ENCODE measurements around the gene UQCRHL.
"Not testable (repeated sequence)": the region's sequence is repeated elsewhere in the genome, so short reads cannot be mapped to it uniquely, and the experiment has no call there.

The UQCRHL gene

GRCh38 chr1:15807549-15807948, at the start of gene UQCRHL:
UQCRHL (minus strand) TSS chr1:15807649; CDS start chr1:15807649, 0 bp downstream.
- not testable (repeated sequence) for DNase-seq

DNA sequence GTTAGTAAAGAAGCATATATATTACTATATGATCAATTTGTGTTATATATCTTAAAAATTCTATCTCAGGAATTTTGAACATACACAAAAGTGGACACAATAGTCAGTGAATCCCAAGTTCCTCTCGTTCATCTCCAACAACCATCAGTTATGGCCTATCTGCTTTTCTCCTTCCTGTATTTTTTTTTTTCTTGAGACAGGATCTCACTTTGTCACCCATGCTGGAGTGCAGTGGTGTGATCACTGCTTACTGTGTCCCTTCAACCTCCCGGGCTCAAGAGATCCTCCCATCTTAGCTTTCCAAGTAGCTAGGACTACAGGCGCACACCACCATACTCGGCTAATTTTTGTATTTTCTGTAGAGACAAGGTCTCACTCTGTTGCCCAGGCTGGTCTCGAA, 49.4 kb upstream of the UQCRHL start:
- no peak for DNase-seq

- no peak for DNase-seq
Observed at GRCh38 chr1:15852828-15853302, 45.4 kb upstream of the UQCRHL start.

DNA sequence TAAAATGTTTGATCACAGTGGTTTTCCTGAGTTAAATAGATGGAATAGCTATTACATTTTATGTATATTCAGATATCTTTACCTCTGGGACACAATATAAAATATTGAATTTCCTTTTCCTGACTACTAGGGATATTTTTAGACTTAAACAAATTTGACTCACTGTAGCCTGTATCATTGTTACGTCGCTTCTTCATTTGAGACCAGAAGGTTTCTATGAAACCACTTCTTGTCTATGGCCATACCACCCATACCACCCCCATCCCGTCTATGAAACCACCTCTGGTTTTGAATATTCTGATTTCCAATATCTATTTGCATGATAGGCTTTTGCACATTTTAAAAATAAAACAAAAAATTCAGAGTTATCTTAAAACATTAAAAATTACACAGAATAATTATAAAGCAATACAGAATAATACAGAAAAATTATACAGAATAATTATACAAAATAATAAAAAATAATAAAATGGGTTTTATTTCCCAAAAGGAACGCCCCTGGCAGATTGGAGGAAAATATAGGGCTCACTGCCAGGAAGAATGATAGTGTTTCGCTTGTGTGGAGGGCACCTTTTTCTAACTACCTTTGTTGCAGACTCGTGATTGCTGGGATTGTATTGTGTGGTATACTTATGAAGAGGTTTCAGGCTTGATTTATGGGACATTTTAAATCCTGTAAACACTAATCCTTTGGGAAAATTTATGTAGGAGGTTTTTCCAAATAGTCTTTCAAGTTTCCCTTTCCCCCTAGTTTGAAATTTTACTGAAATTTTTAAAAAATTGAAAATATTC, 44.8 kb upstream of the UQCRHL start:
- DNase-seq, result peak; percentile 57

DNA sequence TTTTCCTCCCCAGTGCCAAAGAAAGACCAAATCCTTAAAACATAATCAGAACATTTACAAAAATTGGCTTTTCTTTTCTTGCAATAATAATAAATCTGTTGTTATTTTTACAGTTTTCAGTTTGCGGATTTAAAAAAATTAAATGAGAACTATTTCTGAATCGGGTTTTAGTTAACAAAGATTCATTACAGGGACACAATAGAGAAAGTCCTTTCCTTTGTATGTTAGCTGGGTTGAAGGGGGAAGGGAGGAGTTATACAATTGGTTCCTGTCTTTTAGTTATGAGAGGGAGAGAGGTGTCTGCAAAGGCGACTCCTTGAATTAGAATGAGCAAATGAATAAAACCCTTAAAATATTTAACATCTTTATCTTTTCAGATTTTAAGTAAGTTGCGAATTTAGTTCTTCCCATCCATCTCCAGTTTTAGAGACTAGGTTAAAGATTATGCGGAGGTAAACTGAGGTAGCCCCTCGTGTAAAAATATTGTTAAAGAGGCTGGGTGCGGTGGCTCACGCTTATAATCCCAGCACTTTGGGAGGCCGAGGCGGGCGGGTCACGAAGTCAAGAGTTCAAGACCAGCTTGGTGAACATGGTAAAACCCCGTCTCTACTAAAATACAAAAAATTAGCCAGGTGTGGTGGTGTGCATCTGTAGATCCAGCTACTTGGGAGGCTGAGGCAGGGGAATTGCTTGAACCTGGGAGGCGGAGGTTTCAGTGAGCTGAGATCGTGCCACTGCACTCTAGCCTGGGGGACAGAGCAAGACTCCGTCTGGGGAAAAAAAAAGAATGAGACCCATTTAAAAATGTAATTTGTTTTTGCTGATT, 44.0 kb upstream of the UQCRHL start:
- DNase-seq, result no peak

- no peak for DNase-seq
Observed at GRCh38 chr1:15850471-15851001, 43.1 kb upstream of the UQCRHL start.

DNA sequence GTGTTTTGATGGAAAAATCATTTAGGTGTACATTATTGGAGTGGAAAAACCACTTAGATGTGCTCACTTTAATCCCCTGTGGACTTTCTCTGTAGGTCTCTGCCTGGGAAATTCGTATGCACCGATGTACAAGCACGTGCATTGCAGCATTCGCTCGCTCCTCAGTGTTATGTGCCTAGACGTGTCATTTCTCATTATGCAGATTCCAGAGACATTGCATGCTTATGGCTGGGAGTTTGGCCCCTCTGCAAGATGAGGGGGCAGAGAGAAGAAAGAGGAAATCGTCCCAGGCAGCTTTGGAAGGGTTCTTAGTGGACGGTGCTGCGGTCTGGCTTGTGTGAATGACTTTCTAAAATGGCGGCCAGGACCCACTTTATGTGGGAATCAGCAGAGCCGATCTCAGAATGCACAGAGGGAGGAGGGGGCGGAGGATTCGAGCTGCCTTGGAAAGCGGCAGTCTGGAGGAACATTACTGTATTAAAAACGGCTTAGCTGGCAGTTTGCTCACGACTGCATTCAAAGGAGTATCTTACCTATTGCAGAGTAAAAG, 42.4 kb upstream of the UQCRHL start:
- peak; percentile 75 for DNase-seq

DNA sequence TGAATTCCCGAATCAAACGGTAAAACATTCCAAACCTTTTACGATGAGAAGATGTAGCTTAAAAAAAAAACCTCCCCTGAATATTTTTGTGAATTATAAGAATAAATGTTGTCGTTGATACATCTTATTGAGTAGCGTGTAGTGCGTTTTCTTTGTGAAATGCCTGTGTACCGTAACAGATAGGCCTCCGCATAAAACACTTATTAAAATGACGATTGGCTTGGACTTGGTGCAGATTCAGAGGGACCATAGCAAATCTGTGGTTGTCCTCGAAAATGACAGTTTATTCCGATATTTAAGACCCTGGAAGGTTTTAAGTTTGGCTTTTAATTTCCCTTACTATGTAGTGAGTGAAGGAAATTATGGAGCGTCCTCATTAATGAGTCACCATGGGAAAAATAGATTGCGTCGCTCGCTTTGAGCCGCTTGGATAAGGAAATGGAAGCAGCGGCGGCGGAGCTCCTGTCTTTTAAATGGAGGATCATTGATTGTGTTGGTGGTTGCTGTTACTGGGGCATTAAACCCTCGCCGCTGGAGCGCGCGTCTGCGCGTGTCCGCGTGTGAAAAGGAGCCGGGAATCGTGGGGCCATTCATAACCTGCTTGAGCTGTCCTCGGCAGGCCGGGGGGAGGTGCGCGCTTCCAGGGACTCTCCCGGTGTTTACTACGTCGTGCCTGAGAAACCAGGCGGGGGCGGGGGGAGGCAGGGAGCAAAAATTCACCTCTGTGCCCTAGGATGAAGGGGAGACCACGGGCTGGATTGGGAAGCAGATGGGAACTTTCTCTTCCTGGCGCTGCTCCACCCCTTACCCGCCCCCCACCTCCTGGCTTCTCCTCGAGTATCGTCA, 41.7 kb upstream of the UQCRHL start:
- peak; percentile 82 for DNase-seq

GRCh38 chr1:15848143-15848928, 40.9 kb upstream of the UQCRHL start:
- peak; percentile 58 for DNase-seq

GRCh38 chr1:15847893-15848142, 40.4 kb upstream of the UQCRHL start:
- no peak for DNase-seq

DNA sequence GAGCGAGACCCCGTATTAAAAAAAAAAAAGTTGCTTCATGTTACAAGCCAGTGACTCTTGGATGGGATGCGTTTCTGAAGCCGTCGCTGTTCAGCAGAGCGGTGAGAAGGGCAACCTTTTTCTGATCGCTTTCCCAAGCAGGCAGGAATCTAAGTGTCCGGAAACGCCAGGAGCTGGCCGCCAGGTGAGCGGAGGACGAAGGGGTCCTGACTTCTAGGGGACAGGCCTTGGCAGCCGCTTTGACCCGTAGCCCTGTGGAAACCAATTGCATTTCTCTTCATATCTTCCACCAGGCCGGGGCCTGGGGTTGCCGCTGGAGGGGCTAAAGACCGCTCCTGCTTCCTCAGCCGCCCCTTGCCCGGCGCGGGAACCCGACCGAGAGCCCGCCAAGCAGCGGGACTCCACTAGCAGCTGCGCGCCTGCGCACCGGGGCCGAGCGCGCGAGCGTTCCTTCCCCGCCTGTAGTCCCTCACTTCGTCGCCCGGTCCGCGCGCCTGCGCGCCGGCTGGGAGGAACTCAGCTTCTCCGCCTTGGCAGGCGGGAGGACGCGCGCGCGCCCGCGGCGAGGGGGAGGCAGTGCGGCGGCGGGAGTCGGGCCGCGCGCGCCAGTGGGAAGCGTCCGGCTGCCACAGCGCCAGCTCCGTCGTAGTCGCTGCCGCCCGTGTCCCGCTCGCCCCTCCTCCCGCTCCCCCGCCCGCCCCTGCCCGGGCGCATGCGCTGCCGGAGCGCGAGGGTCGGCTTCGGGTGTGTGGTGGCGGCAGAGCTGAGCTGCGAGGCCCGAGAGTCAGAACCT, 39.8 kb upstream of the UQCRHL start, which contains the start of gene SPEN:
TSS of gene SPEN (plus strand) at position 608 of the 793 bp plus-strand sequence. CDS start 361 bp downstream, outside the sequence.
- DNase-seq, result peak; percentile 99

GRCh38 chr1:15846056-15846455, 38.6 kb upstream of the UQCRHL start:
- not testable (repeated sequence) for DNase-seq

DNA sequence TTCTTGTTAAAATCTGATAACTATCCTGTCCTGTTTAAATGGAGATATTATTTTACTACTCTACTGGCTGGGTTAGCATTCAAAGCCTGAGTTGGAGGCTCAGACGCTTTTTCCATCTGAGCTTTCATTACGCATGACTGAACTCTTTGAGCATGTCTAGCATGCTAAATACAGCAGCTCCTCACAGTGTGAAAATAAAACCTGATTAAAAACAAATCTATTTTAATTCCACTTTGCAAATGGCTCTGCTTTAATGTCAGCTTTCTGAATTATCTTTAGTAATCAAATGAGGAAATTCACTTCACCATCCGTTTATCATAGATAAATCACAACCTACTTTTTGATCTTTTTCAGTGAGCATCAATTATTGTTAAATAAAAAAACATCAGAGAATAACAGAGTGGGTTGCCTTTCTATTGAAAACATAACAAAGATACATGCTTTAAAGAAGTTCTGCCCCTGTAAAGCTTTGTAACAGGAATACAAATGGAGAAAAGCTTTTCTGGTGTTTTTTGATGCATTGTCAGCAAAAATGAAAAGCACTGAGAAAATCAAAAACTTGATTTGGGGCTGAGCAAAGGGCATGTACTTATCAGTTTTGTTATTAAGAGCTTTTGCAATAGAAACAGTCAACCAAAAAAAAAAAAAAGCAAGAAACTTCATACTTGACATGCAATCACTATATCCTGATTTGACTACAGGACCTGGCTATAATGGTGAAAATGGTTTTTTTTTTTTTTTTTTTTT, 36.5 kb upstream of the UQCRHL start:
- no peak for DNase-seq

DNA sequence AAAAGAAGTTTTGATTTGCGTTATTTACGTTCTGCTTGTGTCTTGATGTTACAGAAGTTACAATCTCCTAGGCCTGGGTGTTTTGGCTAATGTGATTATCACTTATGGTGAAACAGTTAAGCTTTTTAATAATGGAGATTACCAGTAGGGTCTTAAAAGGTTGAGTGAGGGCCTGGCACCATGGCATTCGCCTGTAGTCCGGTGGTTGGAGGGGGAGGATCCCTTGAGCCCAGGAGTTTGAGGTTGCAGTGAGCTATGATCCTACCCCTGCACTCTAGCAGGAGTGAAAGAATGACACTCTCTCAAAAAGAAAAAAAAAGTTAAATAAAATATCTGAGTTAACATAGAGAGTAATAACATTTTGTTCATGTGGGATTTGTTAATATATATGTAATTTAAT, 31.3 kb upstream of the UQCRHL start:
- DNase-seq, result no peak

- no peak for DNase-seq
Observed at GRCh38 chr1:15837931-15838330, 30.5 kb upstream of the UQCRHL start.

GRCh38 chr1:15836772-15837669, 29.6 kb upstream of the UQCRHL start:
- DNase-seq, result peak; percentile 93

GRCh38 chr1:15836511-15836771, 29.0 kb upstream of the UQCRHL start:
- DNase-seq, result not testable (repeated sequence)

- peak; percentile 100 for DNase-seq
Observed at GRCh38 chr1:15835741-15836510, 28.5 kb upstream of the UQCRHL start.
